H1 (cell line): Measurements from ENCODE around the gene CD58.

ENCODE experiments used
- HDAC2 ChIP-seq, 2 experiments: fragments of 300-600 bp in 1 of 2; sonication (generic) in 1 of 2; IDR thresholded peaks; 2 replicates each; pipeline ENCODE4 v1.6.1; 2011 to 2012; ENCODE audit warnings: low read depth in 2 of 2, low read length in 2 of 2, mild to moderate bottlenecking in 2 of 2, moderate library complexity in 2 of 2, borderline replicate concordance in 1 of 2, inconsistent platforms in 1 of 2
- TAF1 ChIP-seq: IDR thresholded peaks from 2 replicates; pipeline ENCODE4 v1.6.1; 2011; ENCODE audit warnings: mild to moderate bottlenecking, low read depth, low read length

DNA sequence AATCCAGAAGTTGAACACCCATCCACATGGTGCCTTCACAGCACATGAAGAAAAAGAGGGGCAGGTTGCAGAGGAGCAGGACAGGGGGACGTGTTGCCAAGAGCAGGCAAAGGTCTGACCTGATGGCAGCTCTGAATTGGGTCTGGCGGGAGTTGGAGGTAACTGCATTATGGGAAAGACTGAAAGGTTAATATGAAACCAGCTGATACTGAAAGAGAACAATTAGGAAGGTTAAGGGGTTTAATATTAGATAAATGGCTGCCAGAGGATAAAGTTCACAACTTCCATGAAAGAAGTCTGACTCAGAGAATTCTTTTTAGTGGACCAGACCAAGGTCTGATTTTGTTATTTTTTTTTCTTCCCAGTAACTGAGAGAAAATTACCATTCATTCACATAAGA lies 76.1 kb downstream of the CD58 start:
- TF ChIP-seq TAF1 = no peak
- no peak for TF ChIP-seq HDAC2 (IDR thresholded peaks at IDR 0.05; ENCODE audit: borderline replicate concordance in 1 of 2, low read depth in 2 of 2, low read length in 2 of 2)
